ENCODE data around the gene TXNDC16.

TXNDC16 gene

GRCh38 chr14:52563120-52563519 is 10.8 kb upstream of the TXNDC16 start (continued):
- TF ChIP-seq GLIS1 (tag by site-specific recombination; IDR thresholded peaks at IDR 0.05) (no peak), ZNF639 (tag by site-specific recombination; IDR thresholded peaks at IDR 0.05) (0 out of 2 replicates have a peak, but pooled peaks have one; percentile 41), ZNF2 (tag by site-specific recombination; IDR thresholded peaks at IDR 0.05) (no peak), ZNF530 (tag by site-specific recombination; IDR thresholded peaks at IDR 0.05; ENCODE audit: low read depth) (no peak), ZNF23 (tag by site-specific recombination; IDR thresholded peaks at IDR 0.05; ENCODE audit: borderline replicate concordance) (no peak), SP2 (tag by site-specific recombination; IDR thresholded peaks at IDR 0.05) (no peak), HOXD13 (CRISPR knock-in tag; IDR thresholded peaks at IDR 0.05; ENCODE audit: borderline replicate concordance) (no peak), ZNF626 (tag by site-specific recombination; IDR thresholded peaks at IDR 0.05) (no peak)

- Histone ChIP-seq H3K27ac (ENCODE audit: extremely low read depth, low read depth, low read length) (no peak overlapping the region), H3K4me3 (ENCODE audit: low read depth, low read length) (no peak overlapping the region), H3K36me3 (ENCODE audit: control insufficient read depth in 2 of 2, insufficient read depth in 1 of 2, low read length in 2 of 2) (no peaks in the 10 kb centered on the region), H3K9me3 (ENCODE audit: control insufficient read depth, insufficient read depth, low read depth, low read length) (no peaks in the 10 kb centered on the region), H3K4me1 (ENCODE audit: control insufficient read depth, insufficient read depth, low read length) (peaks cover 4% of the 10 kb centered on the region; the same call in 1 of the 2 replicates)
- TF ChIP-seq ZNF133 (tag by site-specific recombination; IDR thresholded peaks at IDR 0.05) (peak; percentile 94), ZNF138 (tag by site-specific recombination; IDR thresholded peaks at IDR 0.05; ENCODE audit: borderline replicate concordance) (no peak)
- CTCF ChIA-PET, result interaction anchor here (1.0 kb wide), 1 partner anchor 23 kb away, joined by 3 read pairs; no protein-coding TSS in a partner anchor
- POLR2A ChIA-PET, result no interaction called here
Observed at GRCh38 chr14:52558688-52559087, 6.4 kb upstream of the TXNDC16 start.

- Histone ChIP-seq H3K4me3 (ENCODE audit: low read depth, low read length) (peak overlapping the region; percentile 56), H3K9me3 (ENCODE audit: control insufficient read depth, insufficient read depth, low read depth, low read length) (no peaks in the 10 kb centered on the region), H3K36me3 (ENCODE audit: control insufficient read depth in 2 of 2, insufficient read depth in 1 of 2, low read length in 2 of 2) (no peaks in the 10 kb centered on the region), H3K27ac (ENCODE audit: extremely low read depth, low read depth, low read length) (peak overlapping the region; percentile 81), H3K4me1 (ENCODE audit: control insufficient read depth, insufficient read depth, low read length) (peaks cover 9% of the 10 kb centered on the region)
- POLR2A ChIA-PET, result interaction anchor here (0.9 to 1.3 kb wide), 5 partner anchors 9 to 240 kb away, joined by 3 to 4 read pairs (median 3); no protein-coding TSS in a partner anchor
- CTCF ChIA-PET, result interaction anchor here (0.6 to 1.1 kb wide), 4 partner anchors 158 to 664 kb away, joined by 3 to 4 read pairs (median 3); no protein-coding TSS in a partner anchor
- TF ChIP-seq ZNF701 (tag by site-specific recombination; IDR thresholded peaks at IDR 0.05), result no peak
- TF ChIP-seq ZSCAN18 (tag by site-specific recombination; IDR thresholded peaks at IDR 0.05), result no peak
- TF ChIP-seq ZNF175 (tag by site-specific recombination; IDR thresholded peaks at IDR 0.05), result no peak
- no peak for TF ChIP-seq ZNF548 (tag by site-specific recombination; IDR thresholded peaks at IDR 0.05)
- no peak for TF ChIP-seq ZNF26 (tag by site-specific recombination; IDR thresholded peaks at IDR 0.05)
- no peak for TF ChIP-seq ZBTB48 (tag by site-specific recombination; IDR thresholded peaks at IDR 0.05)
- no peak for TF ChIP-seq ZSCAN30 (tag by site-specific recombination; IDR thresholded peaks at IDR 0.05)
- TF ChIP-seq ZNF366 (tag by site-specific recombination; conservative IDR thresholded peaks at IDR 0.05), result peak; percentile 84
- TF ChIP-seq OVOL3 (tag by site-specific recombination; IDR thresholded peaks at IDR 0.05), result no peak
- TF ChIP-seq, protein P1, sequence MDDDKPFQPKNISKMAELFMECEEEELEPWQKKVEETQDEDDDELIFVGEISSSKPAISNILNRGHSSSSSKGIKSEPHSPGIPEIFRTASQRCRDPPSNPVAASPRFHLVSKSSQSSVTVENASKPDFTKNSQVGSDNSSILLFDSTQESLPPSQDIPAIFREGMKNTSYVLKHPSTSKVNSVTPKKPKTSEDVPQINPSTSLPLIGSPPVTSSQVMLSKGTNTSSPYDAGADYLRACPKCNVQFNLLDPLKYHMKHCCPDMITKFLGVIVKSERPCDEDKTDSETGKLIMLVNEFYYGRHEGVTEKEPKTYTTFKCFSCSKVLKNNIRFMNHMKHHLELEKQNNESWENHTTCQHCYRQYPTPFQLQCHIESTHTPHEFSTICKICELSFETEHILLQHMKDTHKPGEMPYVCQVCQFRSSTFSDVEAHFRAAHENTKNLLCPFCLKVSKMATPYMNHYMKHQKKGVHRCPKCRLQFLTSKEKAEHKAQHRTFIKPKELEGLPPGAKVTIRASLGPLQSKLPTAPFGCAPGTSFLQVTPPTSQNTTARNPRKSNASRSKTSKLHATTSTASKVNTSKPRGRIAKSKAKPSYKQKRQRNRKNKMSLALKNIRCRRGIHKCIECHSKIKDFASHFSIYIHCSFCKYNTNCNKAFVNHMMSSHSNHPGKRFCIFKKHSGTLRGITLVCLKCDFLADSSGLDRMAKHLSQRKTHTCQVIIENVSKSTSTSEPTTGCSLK (tag by site-specific recombination; IDR thresholded peaks at IDR 0.05), result no peak
- TF ChIP-seq ZFP3 (tag by site-specific recombination; IDR thresholded peaks at IDR 0.05; ENCODE audit: low read depth), result no peak
- no peak for TF ChIP-seq ZNF133 (tag by site-specific recombination; IDR thresholded peaks at IDR 0.05)
- no peak for TF ChIP-seq TCF7L2 (IDR thresholded peaks at IDR 0.05; ENCODE audit: borderline replicate concordance, low read depth, low read length)
Observed at GRCh38 chr14:52553671-52554575, 1.6 kb upstream of the TXNDC16 start.

All from HEK293 (cell line).